ENCODE data around the gene TOM1.

DNA sequence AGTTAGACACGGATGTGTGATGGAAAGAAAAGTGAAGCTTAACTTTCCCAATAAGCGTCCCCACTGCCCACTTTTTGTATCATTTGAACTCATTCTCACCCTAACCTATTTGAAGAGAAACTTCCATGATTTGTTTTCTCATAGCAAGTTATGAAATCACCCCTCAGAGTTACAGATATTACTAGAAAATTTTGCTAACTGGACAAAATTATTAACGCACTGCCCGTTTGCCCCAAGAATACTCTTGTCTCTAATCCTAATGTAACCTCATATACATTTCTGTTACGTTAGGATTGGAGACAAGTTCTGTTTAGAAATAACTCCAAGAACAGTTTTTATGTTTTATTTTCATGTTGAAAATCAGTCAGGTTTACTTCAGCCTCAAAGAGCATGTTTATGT lies 25.5 kb downstream of the TOM1 start:
- TF ChIP-seq POLR2AphosphoS5 (IDR thresholded peaks at IDR 0.05; ENCODE audit: low read depth) = no peak
- TF ChIP-seq, protein P1, sequence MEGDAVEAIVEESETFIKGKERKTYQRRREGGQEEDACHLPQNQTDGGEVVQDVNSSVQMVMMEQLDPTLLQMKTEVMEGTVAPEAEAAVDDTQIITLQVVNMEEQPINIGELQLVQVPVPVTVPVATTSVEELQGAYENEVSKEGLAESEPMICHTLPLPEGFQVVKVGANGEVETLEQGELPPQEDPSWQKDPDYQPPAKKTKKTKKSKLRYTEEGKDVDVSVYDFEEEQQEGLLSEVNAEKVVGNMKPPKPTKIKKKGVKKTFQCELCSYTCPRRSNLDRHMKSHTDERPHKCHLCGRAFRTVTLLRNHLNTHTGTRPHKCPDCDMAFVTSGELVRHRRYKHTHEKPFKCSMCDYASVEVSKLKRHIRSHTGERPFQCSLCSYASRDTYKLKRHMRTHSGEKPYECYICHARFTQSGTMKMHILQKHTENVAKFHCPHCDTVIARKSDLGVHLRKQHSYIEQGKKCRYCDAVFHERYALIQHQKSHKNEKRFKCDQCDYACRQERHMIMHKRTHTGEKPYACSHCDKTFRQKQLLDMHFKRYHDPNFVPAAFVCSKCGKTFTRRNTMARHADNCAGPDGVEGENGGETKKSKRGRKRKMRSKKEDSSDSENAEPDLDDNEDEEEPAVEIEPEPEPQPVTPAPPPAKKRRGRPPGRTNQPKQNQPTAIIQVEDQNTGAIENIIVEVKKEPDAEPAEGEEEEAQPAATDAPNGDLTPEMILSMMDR (IDR thresholded peaks at IDR 0.05; ENCODE audit: insufficient read depth, low read length) = no peak
